ENCODE measurements around the gene VPS4B. TPM values are rescaled to one million over a fixed set of nuclear protein-coding genes. Genes with fewer than 3 reads are reported as not detected.

VPS4B gene
- total RNA-seq, 1 experiment from 2014 or later = 59.7 TPM

GRCh38 chr18:63410792-63411191 lies 11.5 kb downstream of the VPS4B start:
- DNase-seq = no peak
- Histone ChIP-seq H3K9me2 (ENCODE audit: insufficient read depth) (no peaks in the 10 kb centered on the region), H3K27me3 (ENCODE audit: insufficient read depth, low read depth) (no peaks in the 10 kb centered on the region), H3K4me2 (no peak overlapping the region), H3K27ac (no peak overlapping the region), H3F3A (ENCODE audit: insufficient read depth, low read depth) (peaks cover 21% of the 10 kb centered on the region; the same call in 1 of the 2 replicates), H3K4me3 (no peak overlapping the region), H2AFZ (no peak overlapping the region), H3K9me3 (ENCODE audit: insufficient read depth, low read depth) (no peaks in the 10 kb centered on the region), H3K4me1 (replicated peaks; ENCODE audit: insufficient read depth) (no peaks in the 10 kb centered on the region), H3K36me3 (ENCODE audit: low read depth) (peaks cover 42% of the 10 kb centered on the region), H3K79me2 (ENCODE audit: low read depth) (peaks cover 39% of the 10 kb centered on the region), H4K20me1 (ENCODE audit: insufficient read depth) (peaks cover 30% of the 10 kb centered on the region)
- intact Hi-C loops (cut with micrococcal nuclease; ENCODE audit: unreplicated experiment) = no loop called here
- CTCF ChIA-PET = no interaction called here
- POLR2A ChIA-PET (ENCODE audit: unreplicated experiment) = no interaction called here
- TF ChIP-seq EZH2 (IDR thresholded peaks at IDR 0.05; ENCODE audit: low read depth) = no peak
- TF ChIP-seq, protein P1, sequence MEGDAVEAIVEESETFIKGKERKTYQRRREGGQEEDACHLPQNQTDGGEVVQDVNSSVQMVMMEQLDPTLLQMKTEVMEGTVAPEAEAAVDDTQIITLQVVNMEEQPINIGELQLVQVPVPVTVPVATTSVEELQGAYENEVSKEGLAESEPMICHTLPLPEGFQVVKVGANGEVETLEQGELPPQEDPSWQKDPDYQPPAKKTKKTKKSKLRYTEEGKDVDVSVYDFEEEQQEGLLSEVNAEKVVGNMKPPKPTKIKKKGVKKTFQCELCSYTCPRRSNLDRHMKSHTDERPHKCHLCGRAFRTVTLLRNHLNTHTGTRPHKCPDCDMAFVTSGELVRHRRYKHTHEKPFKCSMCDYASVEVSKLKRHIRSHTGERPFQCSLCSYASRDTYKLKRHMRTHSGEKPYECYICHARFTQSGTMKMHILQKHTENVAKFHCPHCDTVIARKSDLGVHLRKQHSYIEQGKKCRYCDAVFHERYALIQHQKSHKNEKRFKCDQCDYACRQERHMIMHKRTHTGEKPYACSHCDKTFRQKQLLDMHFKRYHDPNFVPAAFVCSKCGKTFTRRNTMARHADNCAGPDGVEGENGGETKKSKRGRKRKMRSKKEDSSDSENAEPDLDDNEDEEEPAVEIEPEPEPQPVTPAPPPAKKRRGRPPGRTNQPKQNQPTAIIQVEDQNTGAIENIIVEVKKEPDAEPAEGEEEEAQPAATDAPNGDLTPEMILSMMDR (conservative IDR thresholded peaks at IDR 0.05) = no peak
- no TSS peak for BruUV-seq (replicated peaks)

DNA sequence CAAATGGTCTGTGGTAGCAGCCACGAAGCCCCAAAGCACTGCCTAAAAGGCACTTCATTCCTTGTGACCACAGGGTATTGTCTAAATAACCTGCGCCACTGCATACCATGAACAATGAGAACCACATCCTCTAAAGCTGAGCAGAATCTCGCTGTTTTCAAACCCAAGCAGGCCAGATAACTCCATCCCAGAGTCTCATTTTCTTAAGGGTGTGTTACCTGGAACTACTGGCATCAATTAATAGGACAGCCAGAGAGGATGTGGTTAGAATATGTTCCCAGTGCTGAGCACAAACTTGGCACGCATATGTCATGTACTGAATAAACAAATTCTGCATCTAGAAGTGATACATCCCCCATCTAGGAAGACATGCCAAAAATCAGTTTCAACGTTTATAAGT lies 13.0 kb downstream of the VPS4B start:
- H3K9me3 ChIP-seq (ENCODE audit: insufficient read depth, low read depth) = no peaks in the 10 kb centered on the region
- H3K27ac ChIP-seq = no peak overlapping the region
- no peak overlapping the region for H3K4me3 ChIP-seq
- H3K27me3 ChIP-seq (ENCODE audit: insufficient read depth, low read depth) = no peaks in the 10 kb centered on the region
- no peak for TF ChIP-seq EZH2 (IDR thresholded peaks at IDR 0.05; ENCODE audit: low read depth)
- TF ChIP-seq, protein P1 (conservative IDR thresholded peaks at IDR 0.05) = no peak
- intact Hi-C loops (cut with micrococcal nuclease; ENCODE audit: unreplicated experiment) = loop anchor here (10.0 kb wide), 1 partner anchor 86 kb away; no protein-coding TSS in a partner anchor
- DNase-seq = no peak
- ChIA-PET POLR2A (ENCODE audit: unreplicated experiment) (no interaction called here), CTCF (interaction anchor here (0.7 kb wide), 1 partner anchor 143 kb away, joined by 3 read pairs; no protein-coding TSS in a partner anchor)
- peaks cover 25% of the 10 kb centered on the region for H3K79me2 ChIP-seq (ENCODE audit: low read depth)
- H4K20me1 ChIP-seq (ENCODE audit: insufficient read depth) = peaks cover 30% of the 10 kb centered on the region
- no peaks in the 10 kb centered on the region for H3K9me2 ChIP-seq (ENCODE audit: insufficient read depth)
- no peak overlapping the region for H2AFZ ChIP-seq
- peaks cover 46% of the 10 kb centered on the region for H3K36me3 ChIP-seq (ENCODE audit: low read depth)
- no peaks in the 10 kb centered on the region for H3K4me1 ChIP-seq (replicated peaks; ENCODE audit: insufficient read depth)
- H3K4me2 ChIP-seq = no peak overlapping the region
- no TSS peak for BruUV-seq (replicated peaks)
- peaks cover 21% of the 10 kb centered on the region; the same call in 1 of the 2 replicates for H3F3A ChIP-seq (ENCODE audit: insufficient read depth, low read depth)

DNA sequence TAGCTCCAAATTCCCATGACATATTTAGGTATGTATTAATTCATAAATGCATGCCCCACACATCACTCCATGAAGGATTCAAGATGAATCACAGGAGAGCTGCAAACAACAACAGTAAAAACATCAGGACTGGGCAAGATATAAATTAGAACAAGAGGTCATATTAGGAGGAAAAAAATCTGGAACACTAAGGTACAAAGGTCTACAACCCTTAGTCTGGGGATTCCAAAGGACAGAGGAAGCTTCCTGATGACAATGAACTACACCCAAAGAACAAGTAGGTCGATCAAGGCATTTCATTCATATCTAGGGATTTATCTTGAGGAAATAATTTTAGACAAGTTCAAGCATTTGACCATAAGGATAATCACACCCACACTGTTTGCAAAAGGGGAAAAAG lies 14.5 kb downstream of the VPS4B start:
- peaks cover 50% of the 10 kb centered on the region for H3K36me3 ChIP-seq (ENCODE audit: low read depth)
- no TSS peak for BruUV-seq (replicated peaks)
- CTCF ChIA-PET = no interaction called here

More for the DNA sequence above, 14.5 kb downstream of the VPS4B start:
- no peak overlapping the region for H2AFZ ChIP-seq
- H3K4me3 ChIP-seq = no peak overlapping the region
- H3F3A ChIP-seq (ENCODE audit: insufficient read depth, low read depth) = peaks cover 13% of the 10 kb centered on the region
- H3K79me2 ChIP-seq (ENCODE audit: low read depth) = peaks cover 12% of the 10 kb centered on the region; the same call in 1 of the 2 replicates
- DNase-seq = no peak
- TF ChIP-seq EZH2 (IDR thresholded peaks at IDR 0.05; ENCODE audit: low read depth) = no peak
- TF ChIP-seq, protein P1 (conservative IDR thresholded peaks at IDR 0.05) = no peak
- H3K9me2 ChIP-seq (ENCODE audit: insufficient read depth) = no peaks in the 10 kb centered on the region
- peaks cover 17% of the 10 kb centered on the region for H4K20me1 ChIP-seq (ENCODE audit: insufficient read depth)
- H3K4me1 ChIP-seq (replicated peaks; ENCODE audit: insufficient read depth) = no peaks in the 10 kb centered on the region
- no peak overlapping the region for H3K27ac ChIP-seq
- POLR2A ChIA-PET (ENCODE audit: unreplicated experiment) = no interaction called here
- H3K4me2 ChIP-seq = no peak overlapping the region
- H3K27me3 ChIP-seq (ENCODE audit: insufficient read depth, low read depth) = no peaks in the 10 kb centered on the region
- intact Hi-C loops (cut with micrococcal nuclease; ENCODE audit: unreplicated experiment) = loop anchor here (10.0 kb wide), 1 partner anchor 87 kb away; no protein-coding TSS in a partner anchor
- H3K9me3 ChIP-seq (ENCODE audit: insufficient read depth, low read depth) = no peaks in the 10 kb centered on the region

Data from PC-9 (cell line).